ENCODE results near the gene ZNF83. TPM values are rescaled to one million over a fixed set of nuclear protein-coding genes. Genes with fewer than 3 reads are reported as not detected.
"Not testable (repeated sequence)": the region's sequence is repeated elsewhere in the genome, so short reads cannot be mapped to it uniquely, and the experiment has no call there.

ZNF83 gene
- total and polyA plus RNA-seq, 3 experiments from 2014 or later, result 23.1 to 28.0 (median 26.9) TPM

DNA sequence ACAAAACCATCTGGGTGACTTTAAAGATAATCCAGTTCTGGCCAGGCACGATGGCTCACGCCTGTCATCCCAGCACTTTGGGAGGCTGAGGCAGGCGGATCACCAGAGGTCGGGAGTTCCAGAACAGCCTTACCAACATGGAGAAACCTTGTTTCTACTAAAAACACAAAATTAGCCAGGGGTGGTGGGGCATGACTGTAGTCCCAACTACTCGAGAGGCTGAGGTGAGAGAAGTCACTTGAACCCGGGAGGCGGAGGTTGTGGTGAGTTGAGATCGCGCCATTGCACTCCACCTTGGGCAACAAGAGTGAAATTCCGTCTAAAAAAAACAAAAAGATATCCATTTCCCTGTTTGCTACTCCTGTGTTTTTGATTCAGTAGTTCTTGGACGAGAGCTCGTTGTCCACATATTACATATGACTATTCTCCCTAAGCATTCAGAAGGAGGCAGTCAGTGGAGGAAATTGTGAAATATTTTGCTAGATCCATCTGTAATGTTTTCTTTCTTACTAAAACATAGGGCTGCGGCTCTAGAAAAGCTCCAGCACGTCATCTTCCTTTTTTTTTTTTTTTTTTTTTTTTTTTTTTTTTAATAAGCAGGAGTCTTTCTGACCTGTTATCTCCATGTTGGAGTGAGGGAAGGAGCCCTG lies 34.5 kb downstream of the ZNF83 start:
- Histone ChIP-seq H3K4me3 (ENCODE audit: low read length) (no peak overlapping the region), H3K27ac (ENCODE audit: low read depth, low read length) (no peak overlapping the region), H3K36me3 (ENCODE audit: insufficient read depth, low read length) (peaks cover 5% of the 10 kb centered on the region), H3K4me1 (ENCODE audit: insufficient read depth, low read length) (peaks cover 9% of the 10 kb centered on the region), H3K9me3 (ENCODE audit: low read length) (no peaks in the 10 kb centered on the region), H3K27me3 (ENCODE audit: insufficient read depth, low read length, poor library complexity, severe bottlenecking) (no peaks in the 10 kb centered on the region)
- DNase-seq, result no peak
- POLR2A ChIA-PET, result interaction anchor here (0.6 to 0.7 kb wide), 2 partner anchors 268 to 339 kb away, joined by 5 to 6 read pairs; partner anchors contain the start of gene ZNF610
- Mint-ChIP-seq H3K4me1 (peaks cover 37 to 61% (median 45%) of the 10 kb centered on the region in 3 donors), H3K27ac (no peak overlapping the region), H3K4me3 (peak overlapping the region in 5 of 7 donors; percentile 19 to 94 (median 46)), H3K9me3 (peaks cover 0 to 30% (median 12%) of the 10 kb centered on the region in 5 donors), H3K36me3 (peaks cover 7 to 25% (median 18%) of the 10 kb centered on the region in 3 donors), H3K27me3 (no peaks in the 10 kb centered on the region)
- CTCF ChIA-PET, result no interaction called here

DNA sequence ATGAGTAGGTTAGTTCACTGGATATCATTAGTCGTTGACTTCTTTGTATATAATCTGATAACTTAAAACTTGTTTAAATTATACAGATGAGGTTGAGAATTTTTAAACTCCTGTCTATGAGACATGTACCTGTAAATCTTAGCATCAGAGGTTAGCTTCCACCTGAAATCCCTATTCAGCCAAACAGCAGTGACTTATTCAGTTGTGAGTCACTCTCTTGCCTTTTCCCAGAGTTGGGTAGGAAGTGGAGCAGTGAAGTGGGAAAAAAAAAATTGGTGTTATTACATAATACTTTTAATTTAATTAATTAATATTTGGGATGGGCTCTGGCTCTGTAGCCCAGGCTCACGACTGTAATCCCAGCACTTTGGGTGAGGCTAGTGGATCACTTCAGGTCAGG lies 35.2 kb downstream of the ZNF83 start:
- ChIA-PET POLR2A (interaction anchor here (0.6 kb wide), 1 partner anchor 64 kb away, joined by 7 read pairs; no protein-coding TSS in a partner anchor), CTCF (no interaction called here)
- Histone ChIP-seq H3K36me3 (ENCODE audit: insufficient read depth, low read length) (peaks cover 5% of the 10 kb centered on the region), H3K9me3 (ENCODE audit: low read length) (no peaks in the 10 kb centered on the region), H3K27me3 (ENCODE audit: insufficient read depth, low read length, poor library complexity, severe bottlenecking) (no peaks in the 10 kb centered on the region), H3K4me1 (ENCODE audit: insufficient read depth, low read length) (peaks cover 9% of the 10 kb centered on the region), H3K4me3 (ENCODE audit: low read length) (no peak overlapping the region), H3K27ac (ENCODE audit: low read depth, low read length) (no peak overlapping the region)
- Mint-ChIP-seq H3K27ac (no peak overlapping the region), H3K4me1 (peaks cover 36 to 58% (median 43%) of the 10 kb centered on the region in 3 donors), H3K27me3 (no peaks in the 10 kb centered on the region), H3K36me3 (peaks cover 7 to 22% (median 18%) of the 10 kb centered on the region in 3 donors), H3K4me3 (peak overlapping the region in 6 of 7 donors; percentile 45 to 95 (median 92)), H3K9me3 (peaks cover 0 to 26% (median 10%) of the 10 kb centered on the region in 5 donors)
- no peak for DNase-seq

DNA sequence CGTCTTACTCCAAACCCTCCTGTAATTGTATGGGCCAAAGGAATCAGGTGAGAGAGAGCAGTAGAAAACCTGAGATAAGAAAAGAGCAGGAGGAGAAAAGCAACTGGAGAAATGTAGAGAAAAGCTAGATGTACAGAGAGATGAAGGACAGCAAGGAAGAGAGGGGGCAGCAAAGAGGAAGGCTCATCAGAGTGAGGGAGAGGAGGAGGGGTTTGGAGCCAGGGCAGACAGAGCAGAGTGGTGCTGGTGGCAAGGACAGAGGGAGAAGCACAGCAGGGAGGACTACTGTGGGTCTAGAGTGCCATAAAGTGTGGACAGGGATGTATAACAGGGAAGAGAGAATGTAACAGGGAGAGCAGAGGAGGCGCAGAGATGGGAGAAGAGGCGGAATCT lies 36.2 kb downstream of the ZNF83 start:
- H3K36me3 ChIP-seq (ENCODE audit: insufficient read depth, low read length); H3K9me3 ChIP-seq (ENCODE audit: low read length); CTCF ChIA-PET; H3K4me1 ChIP-seq (ENCODE audit: insufficient read depth, low read length); POLR2A ChIA-PET; H3K27me3 ChIP-seq (ENCODE audit: insufficient read depth, low read length, poor library complexity, severe bottlenecking); DNase-seq; H3K27me3 Mint-ChIP-seq: not testable (repeated sequence)
- Mint-ChIP-seq H3K36me3 (peaks cover 8 to 26% (median 21%) of the 10 kb centered on the region in 3 donors), H3K9me3 (peaks cover 0 to 30% (median 16%) of the 10 kb centered on the region in 5 donors), H3K4me1 (peaks cover 36 to 56% (median 43%) of the 10 kb centered on the region in 3 donors), H3K4me3 (peak overlapping the region; percentile 89 to 98 (median 94)), H3K27ac (peak overlapping the region in 7 of 8 donors; percentile 59 to 97 (median 87))
- H3K4me3 ChIP-seq (ENCODE audit: low read length), result peak overlapping the region; percentile 84
- H3K27ac ChIP-seq (ENCODE audit: low read depth, low read length), result peak overlapping the region; percentile 63

DNA sequence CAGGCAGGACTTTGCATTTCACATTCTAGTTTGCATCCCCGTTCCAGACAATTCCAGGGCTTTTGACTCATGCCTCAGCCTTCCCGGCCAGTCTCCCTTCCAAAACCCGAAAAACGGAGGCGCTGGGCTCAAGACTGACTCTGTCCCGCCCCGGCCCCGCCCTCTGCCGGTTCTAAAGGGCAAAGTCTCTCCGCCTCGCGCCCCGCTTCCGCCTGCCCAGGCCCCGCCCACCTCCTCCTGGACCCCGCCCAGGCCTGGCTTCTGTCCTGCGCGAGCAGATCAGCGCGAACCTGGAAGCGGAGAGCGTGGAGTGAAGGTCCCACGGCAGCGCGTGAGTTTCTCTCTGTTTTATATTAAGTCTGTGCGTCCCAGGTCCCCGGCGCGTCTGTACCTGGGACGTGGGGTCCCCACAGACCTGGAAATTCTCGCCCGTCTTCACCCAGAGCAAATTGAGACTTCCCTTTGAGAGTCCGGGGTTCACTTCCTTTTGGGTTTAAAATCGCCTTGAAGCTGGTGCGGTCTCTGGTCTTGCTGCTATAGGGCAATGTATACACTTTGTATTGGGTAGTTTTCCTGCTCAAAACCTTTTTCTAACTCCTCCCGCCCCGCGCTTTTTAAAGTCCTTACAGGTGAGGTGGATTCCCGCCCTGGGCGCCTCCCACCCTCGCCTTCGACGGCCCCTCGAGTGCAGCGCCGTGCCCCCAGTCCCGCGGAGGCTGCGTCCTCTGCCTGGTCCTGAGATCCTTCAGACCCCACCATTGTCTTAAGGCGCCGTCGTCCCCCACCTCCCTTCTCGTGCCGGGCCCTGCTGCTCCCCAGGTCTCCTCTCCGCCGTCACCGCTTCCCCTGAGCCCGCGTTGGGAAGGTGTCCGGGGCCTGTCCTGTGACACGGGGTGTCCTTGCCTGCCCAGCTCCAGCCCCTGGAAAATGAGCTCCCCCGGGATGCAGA lies 36.9 kb downstream of the ZNF83 start:
- peaks cover 32 to 49% (median 40%) of the 10 kb centered on the region in 3 donors for H3K4me1 Mint-ChIP-seq
- peaks cover 5% of the 10 kb centered on the region for H3K9me3 ChIP-seq (ENCODE audit: low read length)
- H3K4me1 ChIP-seq (ENCODE audit: insufficient read depth, low read length), result peaks cover 9% of the 10 kb centered on the region
- H3K4me3 Mint-ChIP-seq, result peak overlapping the region; percentile 89 to 98 (median 94)
- peak; percentile 88 to 95 (median 92) for DNase-seq
- ChIA-PET CTCF (no interaction called here), POLR2A (no interaction called here)
- peak overlapping the region; percentile 59 to 97 (median 89) for H3K27ac Mint-ChIP-seq
- H3K9me3 Mint-ChIP-seq, result peaks cover 2 to 30% (median 16%) of the 10 kb centered on the region in 5 donors
- H3K27me3 Mint-ChIP-seq, result no peaks in the 10 kb centered on the region
- peaks cover 7 to 27% (median 25%) of the 10 kb centered on the region in 3 donors for H3K36me3 Mint-ChIP-seq
- no peaks in the 10 kb centered on the region for H3K27me3 ChIP-seq (ENCODE audit: insufficient read depth, low read length, poor library complexity, severe bottlenecking)
- peaks cover 5% of the 10 kb centered on the region for H3K36me3 ChIP-seq (ENCODE audit: insufficient read depth, low read length)
- H3K27ac ChIP-seq (ENCODE audit: low read depth, low read length), result peak overlapping the region; percentile 63
- peak overlapping the region; percentile 84 for H3K4me3 ChIP-seq (ENCODE audit: low read length)

DNA sequence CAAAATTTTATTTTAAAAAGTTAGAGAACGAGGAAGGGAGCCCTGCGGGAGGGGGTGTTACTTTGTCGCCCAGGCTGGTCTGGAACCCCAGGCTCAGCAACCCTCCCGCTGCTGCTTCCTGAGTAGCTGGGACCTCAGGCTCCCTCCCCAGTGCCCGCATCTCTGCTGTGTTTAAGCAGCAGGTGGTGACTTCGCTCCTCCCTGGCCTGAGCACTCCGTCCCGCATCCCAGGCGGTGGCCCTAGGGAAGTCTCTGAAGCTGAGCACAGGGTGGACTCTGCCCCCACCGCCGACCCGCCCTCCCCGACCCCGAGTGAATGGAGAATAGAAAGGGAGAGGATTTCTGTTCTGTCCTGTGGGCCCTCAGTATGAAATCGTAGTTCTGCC lies 37.5 kb downstream of the ZNF83 start:
- H3K9me3 Mint-ChIP-seq, result peaks cover 4 to 32% (median 14%) of the 10 kb centered on the region in 5 donors
- peak overlapping the region; percentile 63 for H3K27ac ChIP-seq (ENCODE audit: low read depth, low read length)

DNA sequence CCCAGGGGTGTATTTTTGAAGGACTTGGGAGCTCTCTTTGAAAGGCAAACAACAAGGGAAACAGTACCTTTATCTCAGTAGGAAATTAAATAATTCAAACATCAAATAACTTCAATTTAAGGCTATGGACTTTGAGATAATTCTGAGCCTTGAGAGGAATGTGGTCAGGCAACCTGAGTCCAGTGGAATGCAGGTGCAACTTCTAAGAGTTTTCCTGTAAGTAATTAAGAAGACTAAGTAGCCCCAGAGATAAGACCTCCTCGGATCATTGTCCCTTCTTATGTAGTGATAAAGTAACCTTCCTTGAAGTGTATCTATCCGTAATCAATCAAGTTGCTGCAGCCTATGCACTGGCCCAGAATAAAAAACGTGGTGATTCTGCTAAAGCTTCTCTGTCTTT lies 38.9 kb downstream of the ZNF83 start:
- Mint-ChIP-seq H3K27ac (no peak overlapping the region), H3K36me3 (peaks cover 3 to 36% (median 36%) of the 10 kb centered on the region in 3 donors), H3K4me1 (peaks cover 21 to 34% (median 25%) of the 10 kb centered on the region in 3 donors), H3K27me3 (no peaks in the 10 kb centered on the region), H3K4me3 (peak overlapping the region in 2 of 7 donors; percentile 18 to 49), H3K9me3 (peaks cover 4 to 29% (median 12%) of the 10 kb centered on the region in 5 donors)
- no peak for DNase-seq
- no peak overlapping the region for H3K4me3 ChIP-seq (ENCODE audit: low read length)
- POLR2A ChIA-PET, result interaction anchor here (0.5 kb wide), 1 partner anchor 48 kb away, joined by 3 read pairs; no protein-coding TSS in a partner anchor
- no peaks in the 10 kb centered on the region for H3K27me3 ChIP-seq (ENCODE audit: insufficient read depth, low read length, poor library complexity, severe bottlenecking)
- H3K4me1 ChIP-seq (ENCODE audit: insufficient read depth, low read length), result peaks cover 9% of the 10 kb centered on the region
- no peak overlapping the region for H3K27ac ChIP-seq (ENCODE audit: low read depth, low read length)
- CTCF ChIA-PET, result interaction anchor here (0.8 to 1.4 kb wide), 2 partner anchors 8 to 255 kb away, joined by 3 read pairs; no protein-coding TSS in a partner anchor
- peaks cover 10% of the 10 kb centered on the region for H3K9me3 ChIP-seq (ENCODE audit: low read length)
- no peaks in the 10 kb centered on the region for H3K36me3 ChIP-seq (ENCODE audit: insufficient read depth, low read length)

More for the DNA sequence above, 37.5 kb downstream of the ZNF83 start:
- peak overlapping the region; percentile 89 to 98 (median 94) for H3K4me3 Mint-ChIP-seq
- Histone ChIP-seq H3K36me3 (ENCODE audit: insufficient read depth, low read length) (peaks cover 5% of the 10 kb centered on the region), H3K9me3 (ENCODE audit: low read length) (peaks cover 10% of the 10 kb centered on the region), H3K4me3 (ENCODE audit: low read length) (peak overlapping the region; percentile 84), H3K4me1 (ENCODE audit: insufficient read depth, low read length) (peaks cover 9% of the 10 kb centered on the region), H3K27me3 (ENCODE audit: insufficient read depth, low read length, poor library complexity, severe bottlenecking) (no peaks in the 10 kb centered on the region)
- H3K27me3 Mint-ChIP-seq, result no peaks in the 10 kb centered on the region
- CTCF ChIA-PET, result interaction anchor here (1.4 kb wide), 1 partner anchor 256 kb away, joined by 3 read pairs; no protein-coding TSS in a partner anchor
- peak in 2 of 5 donors; percentile 3 to 51 for DNase-seq
- peaks cover 27 to 42% (median 34%) of the 10 kb centered on the region in 3 donors for H3K4me1 Mint-ChIP-seq
- POLR2A ChIA-PET, result no interaction called here
- H3K36me3 Mint-ChIP-seq, result peaks cover 5 to 30% (median 28%) of the 10 kb centered on the region in 3 donors
- H3K27ac Mint-ChIP-seq, result peak overlapping the region in 6 of 8 donors; percentile 59 to 97 (median 90)

DNA sequence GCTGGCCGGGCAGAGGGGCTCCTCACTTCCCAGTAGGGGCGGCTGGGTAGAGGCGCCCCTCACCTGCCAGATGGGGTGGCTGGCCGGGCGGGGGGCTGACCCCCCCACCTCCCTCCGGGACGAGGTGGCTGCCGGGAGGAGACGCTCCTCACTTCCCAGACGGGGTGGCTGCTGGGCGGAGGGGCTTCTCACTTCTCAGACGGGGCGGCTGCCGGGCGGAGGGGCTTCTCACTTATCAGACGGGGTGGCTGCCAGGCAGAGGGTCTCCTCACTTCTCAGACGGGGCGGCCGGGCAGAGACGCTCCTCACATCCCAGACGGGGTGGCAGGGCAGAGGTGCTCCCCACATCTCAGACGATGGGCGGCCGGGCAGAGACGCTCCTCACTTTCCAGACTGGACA lies 44.7 kb downstream of the ZNF83 start:
- H3K4me3 Mint-ChIP-seq; CTCF ChIA-PET; POLR2A ChIA-PET; H3K4me1 ChIP-seq (ENCODE audit: insufficient read depth, low read length); H3K4me1 Mint-ChIP-seq; H3K27me3 ChIP-seq (ENCODE audit: insufficient read depth, low read length, poor library complexity, severe bottlenecking); DNase-seq; H3K27ac Mint-ChIP-seq; H3K9me3 ChIP-seq (ENCODE audit: low read length); H3K27me3 Mint-ChIP-seq; H3K4me3 ChIP-seq (ENCODE audit: low read length); H3K27ac ChIP-seq (ENCODE audit: low read depth, low read length): not testable (repeated sequence)
- Mint-ChIP-seq H3K36me3 (peaks cover 12 to 56% (median 46%) of the 10 kb centered on the region in 3 donors), H3K9me3 (peaks cover 4 to 33% (median 12%) of the 10 kb centered on the region in 5 donors)
- H3K36me3 ChIP-seq (ENCODE audit: insufficient read depth, low read length), result peaks cover 15% of the 10 kb centered on the region
